Upper lobe of left lung (tissue), 6 donors: ENCODE measurements around the gene FHOD1. TPM values are rescaled to one million over a fixed set of nuclear protein-coding genes. Genes with fewer than 3 reads are reported as not detected.

Source experiments
- ATAC-seq, 2 donors: fragments of 200-7000 bp; cut with Tn5 transposase; one replicate each; pipeline ENCODE4 v1.9.1; 2022; ENCODE audit warnings: mild to moderate bottlenecking in 2 of 2, moderate library complexity in 2 of 2; ENCODE audit not compliant: low FRiP score in 2 of 2
- DNase-seq, 2 donors: peaks; one replicate each; pipeline ENCODE4 v3.0.0-alpha.2; 2019 to 2020
- H3K27ac ChIP-seq, 4 donors: fragments of 200-600 bp; sonication (generic); one replicate each; pipeline ENCODE4 v1.5.1; 2016 to 2019
- H3K27me3 ChIP-seq, 4 donors: fragments of 200-600 bp; sonication (generic); one replicate each; pipeline ENCODE4 v1.5.1; 2017 to 2019
- H3K36me3 ChIP-seq, 4 donors: fragments of 200-600 bp; sonication (generic); one replicate each; pipeline ENCODE4 v1.5.1; 2016 to 2019
- H3K4me1 ChIP-seq, 4 donors: fragments of 200-600 bp; sonication (generic); one replicate each; pipeline ENCODE4 v1.5.1; 2018 to 2019
- H3K4me3 ChIP-seq, 4 donors: fragments of 200-600 bp; sonication (generic); one replicate each; pipeline ENCODE4 v1.5.1; 2017 to 2019; ENCODE audit warnings: mild to moderate bottlenecking in 2 of 4, moderate library complexity in 1 of 4
- H3K9me3 ChIP-seq, 4 donors: fragments of 200-600 bp; sonication (generic); one replicate each; pipeline ENCODE4 v1.5.1; 2018 to 2019
- EP300 ChIP-seq, 4 donors: sonication (generic); formaldehyde crosslinking; IDR thresholded peaks; one replicate each; pipeline ENCODE4 v1.5.1; 2017; ENCODE audit warnings: antibody characterized with exemption in 4 of 4, control low read depth in 2 of 4
- POLR2A ChIP-seq, 4 donors: fragments of 450-650 bp; IDR thresholded peaks; one replicate each; pipeline ENCODE4 v1.5.1; 2016 to 2017; ENCODE audit warnings: antibody characterized with exemption in 4 of 4, mild to moderate bottlenecking in 2 of 4
- POLR2AphosphoS5 ChIP-seq, 2 donors: sonication (generic); formaldehyde crosslinking; IDR thresholded peaks; one replicate each; pipeline ENCODE4 v1.5.1; 2017; ENCODE audit warnings: antibody characterized with exemption in 2 of 2
- WGBS, 2 donors: methylation state at CpG; one replicate each; pipeline ENCODE4 v1.1.5; 2017 to 2018; 5-methylcytosine and 5-hydroxymethylcytosine counted together
- total RNA-seq, 6 donors: library from RNA; depleted of rRNA in 4 of 6; stranded (reverse); fragments of >200 nt in 4 of 6; gene quantifications; one replicate each; pipeline versions ENCODE4 v1.1.0 to v1.2.1, GENCODE V29; 2016 to 2021
- TF ChIP-seq, protein P1 (sequence below), 6 experiments: fragments of 450-650 bp in 4 of 6; fragments of 200-600 bp in 2 of 6; sonication (generic) in 2 of 6; IDR thresholded peaks; one replicate each; pipeline ENCODE4 v1.5.1; 2016 to 2019; ENCODE audit warnings: antibody characterized with exemption in 6 of 6
- donor health status: DM: no; HTN: no; CAD: no; lungs with moderate emphysema.
- donor health status: DM: no; HTN: yes; CAD: no; lungs with severe emphysema.

The FHOD1 gene
- total RNA-seq, 6 donors from 2014 or later = 26.0 to 310 (median 91.0) TPM

DNA sequence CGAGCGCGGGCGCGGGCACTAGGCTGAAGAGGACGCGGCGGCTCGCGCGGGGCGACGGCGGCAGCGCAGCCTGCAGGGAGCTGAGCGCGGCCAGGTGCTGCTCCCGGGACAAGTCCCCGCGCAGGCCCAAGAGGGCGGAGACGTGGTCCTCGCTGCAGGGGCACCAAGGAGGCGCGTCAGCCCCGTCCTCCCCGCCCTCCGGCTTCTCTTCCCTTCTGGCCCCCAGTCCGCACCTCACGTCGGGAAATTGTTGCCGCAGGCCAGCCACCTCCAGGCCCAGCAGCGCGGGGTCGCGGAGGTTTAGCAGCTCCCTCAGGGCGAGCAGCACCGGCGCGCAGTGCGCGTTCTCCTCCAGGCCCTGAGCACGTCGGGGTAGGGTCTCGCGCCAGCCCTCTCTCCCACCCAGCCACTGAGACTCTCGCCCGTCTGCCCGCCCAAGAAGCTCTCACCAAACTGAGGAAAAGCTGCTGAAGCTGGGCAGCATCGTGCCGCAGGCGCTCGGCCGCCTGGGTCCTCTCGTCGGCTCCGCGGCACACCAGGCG, 62.8 kb downstream of the FHOD1 start:
- Histone ChIP-seq H3K27ac (peak overlapping the region; percentile 95 to 98 (median 96)), H3K9me3 (no peaks in the 10 kb centered on the region), H3K4me3 (peak overlapping the region; percentile 65 to 84 (median 76)), H3K4me1 (peaks cover 29 to 42% (median 31%) of the 10 kb centered on the region in 4 donors), H3K36me3 (no peaks in the 10 kb centered on the region), H3K27me3 (no peaks in the 10 kb centered on the region)
- DNase-seq (peak; percentile 35 to 92), ATAC-seq (peak in 1 of 2 donors; percentile 3)
- WGBS, 2 donors = 2% methylated on average over 43 of the region's 59 CpGs; no CpG with 5 or more reads in 1 of the 2 donors
- TF ChIP-seq POLR2AphosphoS5 (IDR thresholded peaks at IDR 0.05) (no peak), EP300 (IDR thresholded peaks at IDR 0.05) (no peak), POLR2A (IDR thresholded peaks at IDR 0.05) (no peak)
- TF ChIP-seq, protein P1, sequence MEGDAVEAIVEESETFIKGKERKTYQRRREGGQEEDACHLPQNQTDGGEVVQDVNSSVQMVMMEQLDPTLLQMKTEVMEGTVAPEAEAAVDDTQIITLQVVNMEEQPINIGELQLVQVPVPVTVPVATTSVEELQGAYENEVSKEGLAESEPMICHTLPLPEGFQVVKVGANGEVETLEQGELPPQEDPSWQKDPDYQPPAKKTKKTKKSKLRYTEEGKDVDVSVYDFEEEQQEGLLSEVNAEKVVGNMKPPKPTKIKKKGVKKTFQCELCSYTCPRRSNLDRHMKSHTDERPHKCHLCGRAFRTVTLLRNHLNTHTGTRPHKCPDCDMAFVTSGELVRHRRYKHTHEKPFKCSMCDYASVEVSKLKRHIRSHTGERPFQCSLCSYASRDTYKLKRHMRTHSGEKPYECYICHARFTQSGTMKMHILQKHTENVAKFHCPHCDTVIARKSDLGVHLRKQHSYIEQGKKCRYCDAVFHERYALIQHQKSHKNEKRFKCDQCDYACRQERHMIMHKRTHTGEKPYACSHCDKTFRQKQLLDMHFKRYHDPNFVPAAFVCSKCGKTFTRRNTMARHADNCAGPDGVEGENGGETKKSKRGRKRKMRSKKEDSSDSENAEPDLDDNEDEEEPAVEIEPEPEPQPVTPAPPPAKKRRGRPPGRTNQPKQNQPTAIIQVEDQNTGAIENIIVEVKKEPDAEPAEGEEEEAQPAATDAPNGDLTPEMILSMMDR (IDR thresholded peaks at IDR 0.05) = no peak

DNA sequence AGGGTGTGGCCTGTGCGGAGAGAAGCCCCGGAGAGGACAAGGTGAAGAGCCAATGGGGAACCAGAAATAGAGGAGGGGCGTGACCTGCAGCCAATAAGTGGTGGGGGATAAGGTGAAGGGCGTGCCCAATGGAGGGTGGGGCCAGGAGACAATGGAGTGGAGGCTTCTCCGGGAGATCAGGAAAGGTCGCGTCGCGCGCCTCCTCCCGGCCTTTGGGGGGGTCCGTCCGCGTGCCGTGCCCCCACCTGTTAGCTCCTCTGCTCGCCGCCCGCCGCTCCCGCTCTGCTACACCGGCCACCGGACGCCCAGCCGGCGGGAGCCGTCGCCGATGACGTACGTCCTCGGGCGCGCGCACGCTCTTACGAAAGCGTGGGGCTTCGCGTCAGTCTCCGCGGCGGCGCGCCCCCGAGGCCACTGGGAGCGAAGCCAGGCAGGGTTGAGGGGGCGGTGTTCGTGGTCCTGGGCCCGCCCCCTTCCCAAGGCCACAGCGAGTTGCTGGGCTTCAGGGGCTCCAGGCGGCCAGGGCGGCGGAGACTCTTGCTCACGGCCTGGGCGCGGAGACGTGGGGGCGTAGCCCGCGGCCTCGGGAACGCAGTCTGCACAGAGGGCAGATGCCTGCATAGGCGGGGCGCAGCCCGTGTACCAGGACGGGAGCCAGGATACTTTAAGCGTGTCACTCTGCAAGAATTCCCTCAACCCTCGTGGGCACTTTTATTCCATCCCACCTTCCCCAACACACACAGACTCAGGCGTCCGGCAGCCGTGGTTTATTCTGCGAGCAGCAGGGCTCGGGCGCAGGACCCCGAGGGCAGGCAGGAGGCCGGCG, 63.4 kb downstream of the FHOD1 start, which contains the start of gene MATCAP1:
TSS of gene MATCAP1 (minus strand) at position 337 of the 826 bp plus-strand sequence. CDS start 3,353 bp downstream, outside the sequence.
- WGBS, 2 donors = 0% methylated on average over 18 to 49 of the region's 77 CpGs
- H3K36me3 ChIP-seq = no peaks in the 10 kb centered on the region
- DNase-seq = peak; percentile 96 to 99

DNA sequence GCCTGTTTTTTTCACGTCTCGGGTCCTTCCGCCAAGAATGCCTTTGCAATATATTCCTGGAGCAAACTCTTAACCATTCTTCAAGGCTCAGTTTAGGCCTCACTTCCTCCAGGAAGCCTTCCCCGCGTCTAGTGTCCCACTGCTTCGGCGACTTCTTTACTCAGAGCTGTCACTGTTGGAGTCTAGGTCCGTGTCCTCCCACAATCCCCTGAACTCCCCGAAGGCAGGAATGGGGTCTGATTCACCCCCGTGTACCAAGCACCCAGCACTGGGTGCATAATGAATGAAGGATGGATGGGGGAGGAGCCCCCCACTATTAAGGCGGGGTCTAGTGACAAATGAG, 64.0 kb downstream of the FHOD1 start:
- H3K36me3 ChIP-seq = no peaks in the 10 kb centered on the region
- peak overlapping the region in 3 of 4 donors; percentile 65 to 84 (median 84) for H3K4me3 ChIP-seq
- H3K4me1 ChIP-seq = peaks cover 36 to 45% (median 39%) of the 10 kb centered on the region in 4 donors
- ATAC-seq (no peak), DNase-seq (no peak)
- peak overlapping the region; percentile 95 to 98 (median 96) for H3K27ac ChIP-seq
- no peaks in the 10 kb centered on the region for H3K9me3 ChIP-seq
- WGBS, 2 donors = 2 to 8% methylated on average over 11 of the region's 11 CpGs
- no peaks in the 10 kb centered on the region for H3K27me3 ChIP-seq
- no peak for TF ChIP-seq POLR2AphosphoS5 (IDR thresholded peaks at IDR 0.05)
- no peak for TF ChIP-seq POLR2A (IDR thresholded peaks at IDR 0.05)
- TF ChIP-seq, protein P1 (IDR thresholded peaks at IDR 0.05) = no peak
- TF ChIP-seq EP300 (IDR thresholded peaks at IDR 0.05) = no peak

More for the DNA sequence above, 63.4 kb downstream of the FHOD1 start, which contains the start of gene MATCAP1:
- Histone ChIP-seq H3K4me1 (peaks cover 30 to 41% (median 34%) of the 10 kb centered on the region in 4 donors), H3K27ac (peak within 1 kb of the TSS; percentile 95 to 98 (median 96)), H3K27me3 (no peaks in the 10 kb centered on the region), H3K4me3 (peak within 1 kb of the TSS; percentile 65 to 84 (median 76)), H3K9me3 (no peaks in the 10 kb centered on the region)
- ATAC-seq = peak; percentile 96
- TF ChIP-seq POLR2A (IDR thresholded peaks at IDR 0.05) = peak in 2 of 4 donors; percentile 35 to 73
- peak; percentile 48 to 74 for TF ChIP-seq POLR2AphosphoS5 (IDR thresholded peaks at IDR 0.05)
- TF ChIP-seq, protein P1 (IDR thresholded peaks at IDR 0.05) = peak in 2 of 6 experiments; percentile 17 to 25
- TF ChIP-seq EP300 (IDR thresholded peaks at IDR 0.05) = no peak

DNA sequence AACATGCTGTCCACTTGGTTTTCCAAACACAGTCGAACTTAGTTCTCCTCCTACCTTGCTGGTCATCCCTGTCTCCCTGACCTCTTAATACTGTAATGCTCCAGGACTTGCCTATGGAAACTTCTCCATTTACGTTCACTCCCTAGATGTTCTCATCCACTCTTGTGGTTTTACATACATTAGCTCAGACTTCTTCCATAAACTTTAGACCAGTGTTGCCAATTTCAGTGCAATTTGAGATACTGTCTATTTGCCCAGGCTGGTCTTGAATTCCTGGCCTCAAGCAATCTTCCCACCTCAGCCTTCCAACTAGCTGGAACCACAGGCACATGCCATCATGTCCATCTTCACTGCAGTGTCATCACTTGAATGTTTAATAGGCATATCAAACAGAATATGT, 65.0 kb downstream of the FHOD1 start:
- no peaks in the 10 kb centered on the region for H3K27me3 ChIP-seq
- H3K4me3 ChIP-seq = no peak overlapping the region
- no peak for TF ChIP-seq POLR2AphosphoS5 (IDR thresholded peaks at IDR 0.05)
- no peak for TF ChIP-seq EP300 (IDR thresholded peaks at IDR 0.05)
- TF ChIP-seq, protein P1 (IDR thresholded peaks at IDR 0.05) = no peak
- no peak for TF ChIP-seq POLR2A (IDR thresholded peaks at IDR 0.05)

More for the DNA sequence above, 65.0 kb downstream of the FHOD1 start:
- ATAC-seq (no peak), DNase-seq (no peak)
- no peaks in the 10 kb centered on the region for H3K36me3 ChIP-seq
- no peak overlapping the region for H3K27ac ChIP-seq
- WGBS, 2 donors = 83 to 88% methylated on average over 2 of the region's 2 CpGs
- H3K4me1 ChIP-seq = peaks cover 45 to 53% (median 47%) of the 10 kb centered on the region in 4 donors
- no peaks in the 10 kb centered on the region for H3K9me3 ChIP-seq
